Activated CD8-positive, alpha-beta T cell treated with anti-CD3 and anti-CD28 coated beads, Interleukin-2, amount 10 ng/mL, durations not matched to agents 7 days and 5 days (primary cell): ENCODE results near the gene TMEM40. TPM values are rescaled to one million over a fixed set of nuclear protein-coding genes. Genes with fewer than 3 reads are reported as not detected.
"Not testable (repeated sequence)": the region's sequence is repeated elsewhere in the genome, so short reads cannot be mapped to it uniquely, and the experiment has no call there.

Experiments
- ATAC-seq: fragments of 150-1000 bp; cut with Tn5 transposase; one replicate; pipeline ENCODE4 v1.10.0; 2021; ENCODE audit warnings: moderate library complexity
- CTCF ChIA-PET: fragments of 350-600 bp; sonication (Branson Sonifier 250); formaldehyde crosslinking; loops from one replicate; lab custom pipeline; 2021; ENCODE audit warnings: antibody characterized with exemption; lab: Charles Lee
- POLR2A ChIA-PET: fragments of 350-600 bp; sonication (Branson Sonifier 250); formaldehyde crosslinking; loops from one replicate; lab custom pipeline; 2021; ENCODE audit warnings: antibody characterized with exemption; lab: Charles Lee
- DNase-seq: peaks from one replicate; pipeline ENCODE4 v3.0.0-alpha.2; 2020
- H3K27ac Mint-ChIP-seq: one replicate; pipeline ENCODE4 v1.8.0; 2021; ENCODE audit warnings: mild to moderate bottlenecking, mixed read lengths
- H3K27me3 Mint-ChIP-seq: one replicate; pipeline ENCODE4 v1.8.0; 2021; ENCODE audit warnings: low read depth, mixed read lengths
- H3K36me3 Mint-ChIP-seq: one replicate; pipeline ENCODE4 v1.8.0; 2021; ENCODE audit warnings: low read depth, mixed read lengths
- H3K4me1 Mint-ChIP-seq: one replicate; pipeline ENCODE4 v1.8.0; 2021; ENCODE audit warnings: low read depth, mixed read lengths
- H3K4me3 Mint-ChIP-seq: one replicate; pipeline ENCODE4 v1.8.0; 2021; ENCODE audit warnings: mild to moderate bottlenecking, mixed read lengths
- H3K9me3 Mint-ChIP-seq: one replicate; pipeline ENCODE4 v1.8.0; 2022; ENCODE audit warnings: mixed read lengths; ENCODE audit not compliant: insufficient read depth
- total RNA-seq, 2 experiments: library from RNA; stranded (reverse); gene quantifications; one replicate each; pipeline ENCODE4 v1.2.3, GENCODE V29; 2021

Gene TMEM40
- total RNA-seq, 2 experiments from 2014 or later, result not detected

- Mint-ChIP-seq H3K27ac (no peak within 1 kb of the TSS), H3K27me3 (peaks cover 17% of the 10 kb centered on the region)
These were observed 37.4 kb upstream of the TMEM40 start, which contains the start of gene CAND2 for GRCh38 chr3:12796171-12797123. TSS of gene CAND2 (plus strand) at chr3:12796680. CDS start at chr3:12796721, 41 bp downstream.

GRCh38 chr3:12793701-12794100, 34.6 kb upstream of the TMEM40 start:
- H3K36me3 Mint-ChIP-seq, result no peaks in the 10 kb centered on the region
- no peak for ATAC-seq
- ChIA-PET CTCF (interaction anchor here (1.0 kb wide), 1 partner anchor 17 kb away, joined by 3 read pairs; no protein-coding TSS in a partner anchor), POLR2A (no interaction called here)
- peaks cover 6% of the 10 kb centered on the region for H3K4me1 Mint-ChIP-seq
- H3K9me3 Mint-ChIP-seq, result no peaks in the 10 kb centered on the region
- no peak for DNase-seq
- H3K27me3 Mint-ChIP-seq, result peaks cover 22% of the 10 kb centered on the region
- H3K4me3 Mint-ChIP-seq, result no peak overlapping the region
- no peak overlapping the region for H3K27ac Mint-ChIP-seq

More at GRCh38 chr3:12796171-12797123, 37.4 kb upstream of the TMEM40 start, which contains the start of gene CAND2:
- POLR2A ChIA-PET, result no interaction called here
- DNase-seq (no peak), ATAC-seq (peak; percentile 76)
- H3K9me3 Mint-ChIP-seq, result no peaks in the 10 kb centered on the region
- peaks cover 6% of the 10 kb centered on the region for H3K4me1 Mint-ChIP-seq
- peak within 1 kb of the TSS; percentile 61 for H3K4me3 Mint-ChIP-seq
- no peaks in the 10 kb centered on the region for H3K36me3 Mint-ChIP-seq
- CTCF ChIA-PET, result interaction anchor here (0.9 to 2.4 kb wide), 4 partner anchors 9 to 95 kb away, joined by 4 to 15 read pairs (median 5); partner anchors contain the start of gene RPL32

GRCh38 chr3:12791430-12791829, 32.4 kb upstream of the TMEM40 start:
- peaks cover 17% of the 10 kb centered on the region for H3K27me3 Mint-ChIP-seq
- ATAC-seq (no peak), DNase-seq (no peak)
- H3K27ac Mint-ChIP-seq, result no peak overlapping the region
- H3K36me3 Mint-ChIP-seq, result no peaks in the 10 kb centered on the region
- POLR2A ChIA-PET, result no interaction called here
- CTCF ChIA-PET, result no interaction called here
- no peaks in the 10 kb centered on the region for H3K9me3 Mint-ChIP-seq
- peaks cover 3% of the 10 kb centered on the region for H3K4me1 Mint-ChIP-seq
- H3K4me3 Mint-ChIP-seq, result no peak overlapping the region

- H3K4me1 Mint-ChIP-seq, ATAC-seq, H3K27ac Mint-ChIP-seq: not testable (repeated sequence)
These were observed 29.1 kb upstream of the TMEM40 start for GRCh38 chr3:12787967-12788690.

GRCh38 chr3:12787346-12787745, 28.3 kb upstream of the TMEM40 start:
- H3K4me3 Mint-ChIP-seq, H3K9me3 Mint-ChIP-seq, POLR2A ChIA-PET, ATAC-seq, H3K4me1 Mint-ChIP-seq, H3K27ac Mint-ChIP-seq, H3K36me3 Mint-ChIP-seq: not testable (repeated sequence)
- H3K27me3 Mint-ChIP-seq, result peaks cover 26% of the 10 kb centered on the region
- peak; percentile 57 for DNase-seq
- CTCF ChIA-PET, result interaction anchor here (0.8 to 2.1 kb wide), 13 partner anchors 9 to 104 kb away, joined by 3 to 34 read pairs (median 3); partner anchors contain the start of genes CAND2 and RPL32

More at GRCh38 chr3:12787967-12788690, 29.1 kb upstream of the TMEM40 start:
- DNase-seq, H3K36me3 Mint-ChIP-seq, H3K9me3 Mint-ChIP-seq, POLR2A ChIA-PET, H3K4me3 Mint-ChIP-seq: not testable (repeated sequence)
- CTCF ChIA-PET, result interaction anchor here (0.8 to 2.1 kb wide), 11 partner anchors 9 to 103 kb away, joined by 3 to 34 read pairs (median 4); partner anchors contain the start of genes CAND2 and RPL32
- peaks cover 21% of the 10 kb centered on the region for H3K27me3 Mint-ChIP-seq

GRCh38 chr3:12785096-12785495, 26.0 kb upstream of the TMEM40 start:
- H3K4me1 Mint-ChIP-seq, result no peaks in the 10 kb centered on the region
- no peaks in the 10 kb centered on the region for H3K9me3 Mint-ChIP-seq
- H3K27me3 Mint-ChIP-seq, result peaks cover 31% of the 10 kb centered on the region
- ChIA-PET CTCF (interaction anchor here (1.4 kb wide), 1 partner anchor 25 kb away, joined by 4 read pairs; no protein-coding TSS in a partner anchor), POLR2A (no interaction called here)
- H3K4me3 Mint-ChIP-seq, result no peak overlapping the region
- ATAC-seq, result no peak
- H3K27ac Mint-ChIP-seq, result no peak overlapping the region
- no peaks in the 10 kb centered on the region for H3K36me3 Mint-ChIP-seq
- DNase-seq, result no peak

GRCh38 chr3:12782172-12782815, 23.2 kb upstream of the TMEM40 start:
- ATAC-seq (no peak), DNase-seq (no peak)
- Mint-ChIP-seq H3K36me3 (no peaks in the 10 kb centered on the region), H3K27me3 (peaks cover 30% of the 10 kb centered on the region), H3K27ac (no peak overlapping the region), H3K4me1 (no peaks in the 10 kb centered on the region), H3K4me3 (no peak overlapping the region), H3K9me3 (no peaks in the 10 kb centered on the region)
- ChIA-PET CTCF (no interaction called here), POLR2A (interaction anchor here (0.6 kb wide), 1 partner anchor 355 kb away, joined by 3 read pairs; no protein-coding TSS in a partner anchor)

GRCh38 chr3:12780751-12781150, 21.7 kb upstream of the TMEM40 start:
- no peaks in the 10 kb centered on the region for H3K36me3 Mint-ChIP-seq
- CTCF ChIA-PET, result interaction anchor here (2.1 kb wide), 1 partner anchor 29 kb away, joined by 7 read pairs; no protein-coding TSS in a partner anchor
- no peak for DNase-seq
- peaks cover 28% of the 10 kb centered on the region for H3K27me3 Mint-ChIP-seq
- H3K4me3 Mint-ChIP-seq, result no peak overlapping the region
- no peak overlapping the region for H3K27ac Mint-ChIP-seq
- no peak for ATAC-seq
- POLR2A ChIA-PET, result no interaction called here
- H3K4me1 Mint-ChIP-seq, result no peaks in the 10 kb centered on the region
- H3K9me3 Mint-ChIP-seq, result no peaks in the 10 kb centered on the region

GRCh38 chr3:12777171-12777570, 18.1 kb upstream of the TMEM40 start:
- CTCF ChIA-PET, result interaction anchor here (1.4 to 2.8 kb wide), 2 partner anchors 10 to 33 kb away, joined by 5 to 9 read pairs; no protein-coding TSS in a partner anchor
- ATAC-seq (no peak), DNase-seq (no peak)
- POLR2A ChIA-PET, result no interaction called here
- Mint-ChIP-seq H3K36me3 (no peaks in the 10 kb centered on the region), H3K9me3 (no peaks in the 10 kb centered on the region), H3K27me3 (peaks cover 13% of the 10 kb centered on the region), H3K4me1 (peaks cover 9% of the 10 kb centered on the region), H3K27ac (no peak overlapping the region), H3K4me3 (no peak overlapping the region)

- ATAC-seq, H3K4me3 Mint-ChIP-seq, H3K9me3 Mint-ChIP-seq, H3K36me3 Mint-ChIP-seq, H3K4me1 Mint-ChIP-seq, H3K27me3 Mint-ChIP-seq, POLR2A ChIA-PET, DNase-seq, H3K27ac Mint-ChIP-seq: not testable (repeated sequence)
- CTCF ChIA-PET, result interaction anchor here (1.9 to 2.7 kb wide), 2 partner anchors 11 to 34 kb away, joined by 8 to 10 read pairs; no protein-coding TSS in a partner anchor
These were observed 16.9 kb upstream of the TMEM40 start for GRCh38 chr3:12775970-12776369.

- no peak for ATAC-seq
- peaks cover 9% of the 10 kb centered on the region for H3K4me1 Mint-ChIP-seq
- H3K27me3 Mint-ChIP-seq, result peaks cover 8% of the 10 kb centered on the region
- no peaks in the 10 kb centered on the region for H3K36me3 Mint-ChIP-seq
- no peak for DNase-seq
- no peak overlapping the region for H3K27ac Mint-ChIP-seq
- ChIA-PET POLR2A (no interaction called here), CTCF (interaction anchor here (1.6 to 2.7 kb wide), 3 partner anchors 12 to 66 kb away, joined by 6 to 10 read pairs (median 8); partner anchors contain the start of gene RPL32)
- no peak overlapping the region for H3K4me3 Mint-ChIP-seq
- H3K9me3 Mint-ChIP-seq, result no peaks in the 10 kb centered on the region
These were observed 16.2 kb upstream of the TMEM40 start for GRCh38 chr3:12775226-12775625.
